ENCODE data around the gene METTL1. TPM values are rescaled to one million over a fixed set of nuclear protein-coding genes. Genes with fewer than 3 reads are reported as not detected.
A peak's percentile ranks its signal among the peaks of the same experiment; 100 is the strongest.
"Not testable (repeated sequence)": the region's sequence is repeated elsewhere in the genome, so short reads cannot be mapped to it uniquely, and the experiment has no call there.

Gene METTL1
- total RNA-seq, 2 donors from 2014 or later = 21.3 to 28.5 TPM

- Mint-ChIP-seq H3K36me3 (peaks cover 10 to 22% of the 10 kb centered on the region in 2 donors), H3K27ac (peak overlapping the region; percentile 25 to 45)
- no peak for ATAC-seq
Observed at GRCh38 chr12:57727758-57728395, 44.0 kb downstream of the METTL1 start.

GRCh38 chr12:57726884-57727757 lies 44.8 kb downstream of the METTL1 start:
- peak overlapping the region in 1 of 2 donors; percentile 45 for H3K27ac Mint-ChIP-seq
- H3K9me3 Mint-ChIP-seq = no peaks in the 10 kb centered on the region
- ATAC-seq (no peak), DNase-seq (ENCODE audit: low spot score in 2 of 2) (no peak)
- H3K36me3 Mint-ChIP-seq = peaks cover 10 to 16% of the 10 kb centered on the region in 2 donors

More at GRCh38 chr12:57727758-57728395, 44.0 kb downstream of the METTL1 start:
- no peak for DNase-seq (ENCODE audit: low spot score in 2 of 2)
- no peaks in the 10 kb centered on the region for H3K9me3 Mint-ChIP-seq

- H3K27ac Mint-ChIP-seq = peak overlapping the region; percentile 79 to 88
- DNase-seq (ENCODE audit: low spot score in 2 of 2) (peak in 1 of 2 donors; percentile 39), ATAC-seq (peak; percentile 27 to 58)
- no peaks in the 10 kb centered on the region for H3K9me3 Mint-ChIP-seq
- peaks cover 6 to 11% of the 10 kb centered on the region in 2 donors for H3K36me3 Mint-ChIP-seq
Observed at GRCh38 chr12:57726151-57726883, 45.6 kb downstream of the METTL1 start.

- DNase-seq (ENCODE audit: low spot score in 2 of 2) = no peak
- Mint-ChIP-seq H3K27ac (peak overlapping the region in 1 of 2 donors; percentile 79), H3K9me3 (no peaks in the 10 kb centered on the region), H3K36me3 (peaks cover 4 to 6% of the 10 kb centered on the region in 2 donors)
- no peak for ATAC-seq
Observed at GRCh38 chr12:57725851-57726150, 46.1 kb downstream of the METTL1 start.

- ATAC-seq (peak in 1 of 2 donors; percentile 5), DNase-seq (ENCODE audit: low spot score in 2 of 2) (no peak)
- Mint-ChIP-seq H3K9me3 (no peaks in the 10 kb centered on the region), H3K27ac (peak overlapping the region; percentile 8 to 81), H3K36me3 (peaks cover 4 to 6% of the 10 kb centered on the region in 2 donors)
Observed at GRCh38 chr12:57724936-57725740, 46.8 kb downstream of the METTL1 start.

GRCh38 chr12:57724003-57724935 lies 47.6 kb downstream of the METTL1 start:
- Mint-ChIP-seq H3K27ac (peak overlapping the region; percentile 29 to 81), H3K36me3 (peaks cover 4 to 10% of the 10 kb centered on the region in 2 donors), H3K9me3 (no peaks in the 10 kb centered on the region)
- DNase-seq (ENCODE audit: low spot score in 2 of 2) (no peak), ATAC-seq (peak in 1 of 2 donors; percentile 5)

- H3K27ac Mint-ChIP-seq = peak overlapping the region; percentile 29 to 81
- no peaks in the 10 kb centered on the region for H3K9me3 Mint-ChIP-seq
- peaks cover 4 to 14% of the 10 kb centered on the region in 2 donors for H3K36me3 Mint-ChIP-seq
- DNase-seq (ENCODE audit: low spot score in 2 of 2) (no peak), ATAC-seq (no peak)
Observed at GRCh38 chr12:57723630-57723962, 48.3 kb downstream of the METTL1 start.

- Mint-ChIP-seq H3K36me3 (peaks cover 7 to 14% of the 10 kb centered on the region in 2 donors), H3K9me3 (no peaks in the 10 kb centered on the region), H3K27ac (peak overlapping the region; percentile 16 to 81)
- no peak for DNase-seq (ENCODE audit: low spot score in 2 of 2)
- ATAC-seq = no peak
Observed at GRCh38 chr12:57722716-57723629, 48.9 kb downstream of the METTL1 start.

GRCh38 chr12:57721846-57722608 lies 49.9 kb downstream of the METTL1 start:
- DNase-seq (ENCODE audit: low spot score in 2 of 2); H3K9me3 Mint-ChIP-seq; ATAC-seq: not testable (repeated sequence)
- Mint-ChIP-seq H3K36me3 (peaks cover 6 to 14% of the 10 kb centered on the region in 2 donors), H3K27ac (peak overlapping the region; percentile 29 to 70)

GRCh38 chr12:57720606-57721595 lies 51.0 kb downstream of the METTL1 start:
- peak in 1 of 2 donors; percentile 5 for ATAC-seq
- DNase-seq (ENCODE audit: low spot score in 2 of 2) = no peak
- H3K27ac Mint-ChIP-seq = peak overlapping the region; percentile 29 to 68
- no peaks in the 10 kb centered on the region for H3K9me3 Mint-ChIP-seq
- peaks cover 6 to 10% of the 10 kb centered on the region in 2 donors for H3K36me3 Mint-ChIP-seq

GRCh38 chr12:57719777-57720605 lies 51.9 kb downstream of the METTL1 start:
- Mint-ChIP-seq H3K27ac (peak overlapping the region; percentile 27 to 90), H3K36me3 (peaks cover 6 to 9% of the 10 kb centered on the region in 2 donors), H3K9me3 (no peaks in the 10 kb centered on the region)
- DNase-seq (ENCODE audit: low spot score in 2 of 2) = no peak
- peak in 1 of 2 donors; percentile 14 for ATAC-seq

Measured in activated naive CD4-positive, alpha-beta T cell treated with anti-CD3 and anti-CD28 coated beads, Interleukin-2, amount 50 U/mL, for 72 hours (primary cell).